Adrenal gland (tissue), 5 donors: Measurements from ENCODE around the gene SLC15A3.

ENCODE experiments used
- CTCF ChIP-seq, 6 experiments: fragments of 450-650 bp in 4 of 6; fragments of 200-600 bp in 2 of 6; sonication (generic) in 1 of 6; IDR thresholded peaks; 1 replicate in 5 of 6; 2 replicates in 1 of 6; pipeline versions ENCODE4 v1.5.1 to v1.8.0; 2016 to 2021; ENCODE audit warnings: antibody characterized with exemption in 6 of 6, mild to moderate bottlenecking in 2 of 6, moderate library complexity in 1 of 6
- POLR2A ChIP-seq, 2 donors: fragments of 450-650 bp; IDR thresholded peaks; one replicate each; pipeline ENCODE4 v1.6.1; 2017; ENCODE audit warnings: antibody characterized with exemption in 2 of 2, mild to moderate bottlenecking in 2 of 2, moderate library complexity in 1 of 2
- donor health status: DM: no; HTN: no; CAD: no.

DNA sequence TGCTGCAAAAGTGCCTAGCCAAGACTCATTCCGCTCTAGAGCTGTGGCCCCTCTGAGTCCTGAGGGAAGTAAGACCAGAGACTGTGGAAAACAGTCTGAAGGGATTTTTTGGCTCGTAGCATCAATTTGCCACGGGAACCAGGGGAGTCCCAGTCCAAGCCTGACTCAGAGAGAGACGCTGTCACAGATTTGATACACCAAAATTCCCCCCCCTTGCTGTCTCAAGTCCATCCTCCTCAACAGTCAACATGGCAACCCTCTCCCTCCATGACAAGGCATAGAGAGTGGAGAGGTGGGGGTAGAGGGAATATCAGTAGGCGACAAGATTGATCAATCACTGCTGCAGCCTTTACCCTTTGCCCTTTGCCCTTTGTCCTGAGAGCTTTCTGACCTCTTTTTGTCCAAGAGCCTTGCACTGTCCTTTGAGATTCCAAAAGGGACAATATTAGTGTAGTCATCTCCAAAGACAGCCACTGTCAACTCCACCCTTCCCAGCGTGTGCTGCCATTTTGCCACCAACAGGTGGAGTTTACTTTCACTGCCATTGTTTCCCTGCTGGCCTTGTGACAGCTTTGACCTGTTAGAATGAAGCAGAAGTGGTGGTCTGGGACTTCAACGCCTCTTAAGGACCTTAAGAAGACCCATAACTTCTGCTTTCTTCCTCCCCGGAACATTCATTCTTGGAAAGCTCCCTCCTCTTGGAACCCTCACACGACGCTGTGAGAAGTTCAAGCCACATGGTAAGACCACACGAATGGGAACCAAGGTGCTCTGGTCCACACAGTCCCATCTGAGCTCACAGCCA lies 7.3 kb downstream of the SLC15A3 start:
- TF ChIP-seq CTCF (IDR thresholded peaks at IDR 0.05) (peak in 3 of 6 experiments; percentile 12 to 23 (median 18)), POLR2A (IDR thresholded peaks at IDR 0.05) (no peak)
